GM18858 (cell line): Measurements from ENCODE around the gene HS6ST2.

ENCODE experiments used
- ATAC-seq: cut with Tn5 transposase; IDR thresholded peaks from one replicate; pipeline ENCODE4 v1.9.1; 2021; ENCODE audit not compliant: unreplicated experiment

HS6ST2 gene

GRCh38 chrX:132807411-132808030 is 150.9 kb downstream of the HS6ST2 start:
- ATAC-seq: no peak

DNA sequence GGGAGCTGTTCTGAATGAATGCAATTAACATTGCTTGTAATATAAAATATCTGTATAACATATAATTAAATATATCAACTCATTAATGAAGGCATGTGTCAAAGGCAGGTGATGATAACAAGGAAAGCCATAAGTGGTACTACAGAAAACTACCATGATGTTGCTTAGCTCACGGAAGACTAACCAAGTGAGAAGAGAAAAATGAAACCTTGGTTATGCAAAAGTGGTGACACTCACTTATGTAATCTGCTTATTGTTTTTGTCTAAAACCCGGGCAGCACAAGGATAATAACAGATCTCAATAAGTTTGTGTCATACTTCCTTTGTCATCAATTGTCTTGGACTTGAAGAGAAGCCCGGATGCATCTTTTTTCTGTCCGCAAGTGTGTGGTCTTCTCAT is 156.4 kb downstream of the HS6ST2 start:
- no peak for ATAC-seq

- no peak for ATAC-seq
Measured at GRCh38 chrX:132795181-132795580, 163.2 kb downstream of the HS6ST2 start.

DNA sequence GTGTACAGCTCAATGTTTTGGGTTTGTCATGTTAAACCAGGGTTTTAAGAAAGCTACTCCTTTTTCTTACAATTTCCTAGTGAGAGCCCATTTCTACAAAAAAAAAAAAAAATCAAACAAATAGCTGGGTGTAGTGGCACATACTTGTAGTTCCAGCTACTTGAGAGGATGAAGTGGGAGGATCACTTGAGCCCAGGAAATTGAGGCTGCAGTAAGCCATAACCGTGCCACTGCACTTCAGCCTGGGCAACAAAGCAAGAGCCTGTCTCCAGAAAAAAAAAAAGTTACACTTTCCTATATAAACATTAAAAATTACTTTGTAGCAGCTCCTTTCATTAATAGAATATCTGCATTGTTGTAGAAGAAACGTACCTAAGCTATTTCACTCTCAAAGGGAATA is 166.7 kb downstream of the HS6ST2 start:
- ATAC-seq: no peak

DNA sequence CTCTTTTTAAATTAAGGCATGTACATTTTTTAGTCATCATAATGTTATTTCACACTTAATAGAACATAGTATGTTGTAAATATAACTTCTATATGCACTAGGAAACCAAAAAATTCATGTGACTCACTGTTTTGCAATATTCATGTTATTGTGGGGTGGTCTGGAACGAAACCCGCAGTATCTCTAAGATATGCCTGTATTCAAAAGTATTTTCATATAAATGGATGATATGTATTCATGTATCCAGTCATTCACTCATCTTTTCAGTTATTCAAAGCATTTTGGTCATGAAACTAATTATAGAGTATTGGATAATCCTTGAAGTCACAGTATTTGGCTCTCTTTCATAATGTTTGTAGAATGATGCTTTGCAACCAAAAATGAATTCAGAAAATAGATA is 168.1 kb downstream of the HS6ST2 start:
- no peak for ATAC-seq

- no peak for ATAC-seq
Measured at GRCh38 chrX:132786217-132786616, 172.2 kb downstream of the HS6ST2 start.

DNA sequence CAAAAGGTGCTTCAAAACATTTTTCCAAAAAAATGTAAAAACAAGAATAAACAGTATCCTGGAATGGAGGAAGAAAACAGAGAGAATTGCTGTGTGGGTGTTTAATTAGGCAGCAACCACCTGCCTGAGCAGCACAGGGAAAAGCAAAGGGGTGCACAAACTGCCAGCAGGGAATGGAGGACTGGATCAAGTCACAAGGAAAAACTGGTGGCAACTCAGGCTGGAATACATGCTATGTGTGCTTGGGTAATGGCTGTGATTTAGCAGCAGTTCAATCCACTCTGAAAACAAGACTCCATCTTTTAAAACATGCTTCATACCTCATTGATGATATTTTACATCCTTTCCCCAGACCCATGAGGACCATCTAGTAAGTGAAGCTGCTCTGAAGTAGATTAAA is 179.5 kb downstream of the HS6ST2 start:
- ATAC-seq: no peak

- peak; percentile 62 for ATAC-seq
Measured at GRCh38 chrX:132776486-132777210, 181.8 kb downstream of the HS6ST2 start.

DNA sequence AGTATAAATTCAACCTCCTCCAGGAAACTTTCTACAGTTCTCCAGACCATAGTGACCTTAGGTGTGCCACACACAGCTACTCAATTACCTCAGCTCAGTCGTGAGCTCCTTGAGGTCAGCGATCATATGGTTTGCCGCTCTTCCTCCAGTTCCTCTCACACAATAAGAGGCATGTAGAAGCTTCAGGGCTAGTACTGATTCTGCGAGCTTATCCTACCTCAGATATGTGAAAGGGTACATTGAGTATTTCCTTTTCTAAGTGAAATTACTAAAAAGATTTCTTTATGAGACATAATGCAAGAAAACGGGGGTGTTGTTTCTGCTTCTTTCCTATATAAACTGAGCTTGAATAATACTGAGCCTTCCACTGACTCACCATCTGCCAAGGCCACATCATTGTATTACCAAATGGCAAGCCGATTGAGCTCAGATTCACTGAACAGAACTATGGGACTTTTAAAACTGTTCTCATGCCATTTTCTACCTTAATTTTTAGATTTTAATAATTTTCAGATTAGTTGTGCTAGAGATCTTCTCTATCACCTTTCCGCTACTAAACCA is 183.1 kb downstream of the HS6ST2 start:
- ATAC-seq: no peak

- no peak for ATAC-seq
Measured at GRCh38 chrX:132774010-132774714, 184.3 kb downstream of the HS6ST2 start.

GRCh38 chrX:132769609-132770008 is 188.8 kb downstream of the HS6ST2 start:
- ATAC-seq: no peak

- ATAC-seq: no peak
Measured at GRCh38 chrX:132766452-132766851, 192.0 kb downstream of the HS6ST2 start.

DNA sequence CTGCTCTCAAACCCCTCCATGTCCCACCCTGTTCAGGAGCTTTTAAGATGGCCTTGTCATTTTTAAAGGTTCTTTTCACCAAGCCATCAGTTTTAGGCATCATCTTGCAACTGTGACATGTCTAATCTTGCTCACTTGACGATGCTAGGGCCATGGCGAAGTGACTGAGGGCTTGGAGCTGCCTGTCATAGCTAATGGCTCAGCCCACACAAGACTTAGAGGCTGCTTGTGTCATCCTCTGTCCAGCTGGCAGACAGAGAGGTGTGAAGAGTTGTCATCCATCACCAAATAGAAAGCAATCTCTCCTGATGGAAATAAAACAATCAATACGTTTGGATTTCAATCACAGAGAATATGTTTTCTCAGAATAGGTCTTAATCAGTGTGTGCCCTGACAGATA is 194.9 kb downstream of the HS6ST2 start:
- ATAC-seq: no peak

DNA sequence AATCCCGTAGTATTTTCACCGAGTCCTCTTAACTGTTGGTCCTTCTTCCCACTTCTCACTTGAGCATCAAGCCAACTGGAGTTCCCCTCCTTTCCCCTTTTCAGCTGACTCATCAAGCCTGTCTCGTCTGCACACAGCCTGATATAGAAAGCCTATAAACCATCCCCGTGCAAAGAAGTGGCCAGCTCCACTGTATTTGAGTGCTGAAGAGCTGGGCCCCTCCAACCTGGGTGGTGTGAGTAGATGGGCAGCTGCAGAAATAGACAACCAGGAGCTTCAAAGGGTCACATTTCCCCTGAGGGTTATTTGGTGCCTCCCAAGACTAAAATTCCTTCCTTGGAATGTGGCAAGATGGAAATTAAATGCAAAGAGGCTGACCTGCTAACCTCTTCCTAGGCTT is 199.7 kb downstream of the HS6ST2 start:
- no peak for ATAC-seq

GRCh38 chrX:132757066-132757623 is 201.3 kb downstream of the HS6ST2 start:
- ATAC-seq: no peak

DNA sequence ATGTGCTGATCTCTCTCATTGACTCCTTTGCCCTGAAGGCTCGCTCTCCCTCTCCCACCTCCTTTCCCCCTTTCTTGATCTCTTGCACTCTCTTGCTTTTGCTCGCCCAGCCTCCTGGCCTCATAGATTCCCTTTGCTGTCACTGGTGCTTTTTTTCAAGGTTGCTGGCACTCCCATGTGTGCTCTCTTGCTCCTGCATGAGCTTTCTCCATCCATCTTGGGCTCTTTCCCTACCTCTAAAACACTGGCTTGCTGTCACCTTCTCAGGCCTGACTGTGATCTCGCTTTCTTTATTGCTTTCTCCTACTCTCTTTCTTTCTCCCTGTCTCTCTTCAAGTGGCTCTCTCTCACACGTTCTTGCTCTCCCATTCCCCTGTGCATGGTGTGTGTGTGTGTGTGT is 202.0 kb downstream of the HS6ST2 start:
- ATAC-seq: no peak

DNA sequence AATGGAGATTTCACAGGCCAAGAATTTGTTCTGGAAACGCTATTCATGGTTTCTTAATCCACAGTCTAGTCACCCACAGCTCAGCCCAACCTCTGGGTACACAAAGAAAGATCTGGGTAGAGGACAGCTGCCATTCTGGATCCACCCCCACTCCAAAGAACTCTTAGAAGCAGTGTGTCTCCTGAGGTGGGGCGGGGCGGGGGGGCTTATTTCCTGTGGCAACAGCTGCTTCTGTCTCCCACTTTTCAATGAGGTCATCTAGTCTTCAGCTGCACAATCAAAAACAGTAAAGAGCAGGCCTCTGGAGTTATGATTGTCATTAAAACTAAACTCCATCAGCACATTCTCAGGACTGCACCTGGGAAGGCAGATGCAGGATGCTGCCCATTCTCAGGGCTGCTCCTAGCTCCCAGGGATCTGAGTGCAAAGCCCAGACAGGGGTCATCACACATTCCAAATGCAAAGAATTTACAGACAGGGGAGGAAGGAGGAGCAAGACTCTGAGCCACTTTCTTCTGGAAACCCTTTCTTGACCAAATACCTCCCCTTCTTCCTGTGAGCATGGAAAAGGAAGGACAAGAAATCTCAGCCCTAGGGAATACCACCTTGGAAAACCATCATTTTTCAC is 207.3 kb downstream of the HS6ST2 start:
- ATAC-seq: no peak

DNA sequence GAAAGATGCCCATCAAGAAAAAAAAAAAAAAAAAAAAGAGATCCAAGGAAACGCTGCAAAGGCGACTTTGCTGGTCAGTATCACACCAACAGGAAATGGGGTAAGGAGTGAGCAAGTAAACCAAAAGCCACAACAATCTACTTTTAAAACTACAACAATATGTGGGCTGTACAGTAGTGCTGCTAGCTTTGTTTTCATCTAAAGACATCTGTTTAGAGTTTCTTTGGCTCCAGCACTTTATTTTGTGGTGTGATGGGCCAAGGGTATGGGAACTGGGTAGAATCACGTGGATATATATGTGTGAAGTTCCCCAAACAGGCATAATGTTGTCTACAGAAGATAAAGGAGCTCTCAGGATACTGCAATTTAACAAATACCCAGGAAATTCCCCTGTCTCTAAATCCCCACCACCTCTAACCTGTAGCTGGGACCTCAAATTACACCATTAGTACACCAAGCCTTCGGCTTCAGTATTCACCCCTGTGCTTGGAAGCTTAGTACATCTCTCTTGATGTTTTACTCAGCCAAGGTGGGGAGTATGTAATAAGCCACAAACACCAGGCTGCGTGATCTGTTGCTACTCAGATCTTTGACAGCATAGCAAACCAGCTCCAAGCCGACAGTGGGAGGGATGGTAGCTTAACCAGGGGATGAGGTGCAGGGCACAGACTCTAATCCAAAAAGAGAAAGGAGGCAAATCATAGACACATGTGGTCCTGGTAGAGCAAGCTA is 207.9 kb downstream of the HS6ST2 start:
- no peak for ATAC-seq

DNA sequence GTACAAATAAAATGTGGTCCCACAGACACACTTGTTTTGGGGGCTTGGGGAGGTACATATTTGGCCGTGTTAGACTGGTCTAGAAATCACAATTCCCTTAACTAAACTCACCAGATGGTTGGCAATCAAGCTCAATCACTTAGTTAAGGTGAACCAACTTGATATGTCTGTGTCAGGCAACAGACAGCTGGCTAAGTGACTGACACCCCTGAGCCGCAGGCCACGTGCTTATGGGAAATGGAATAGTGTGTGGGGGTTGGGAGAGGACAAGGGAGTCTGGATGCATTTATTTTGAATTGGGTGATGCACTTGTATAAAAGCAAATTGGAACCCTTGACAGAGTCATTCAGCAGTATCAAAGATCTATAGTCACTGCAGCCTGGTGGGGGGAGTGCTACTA is 209.0 kb downstream of the HS6ST2 start:
- ATAC-seq: no peak

DNA sequence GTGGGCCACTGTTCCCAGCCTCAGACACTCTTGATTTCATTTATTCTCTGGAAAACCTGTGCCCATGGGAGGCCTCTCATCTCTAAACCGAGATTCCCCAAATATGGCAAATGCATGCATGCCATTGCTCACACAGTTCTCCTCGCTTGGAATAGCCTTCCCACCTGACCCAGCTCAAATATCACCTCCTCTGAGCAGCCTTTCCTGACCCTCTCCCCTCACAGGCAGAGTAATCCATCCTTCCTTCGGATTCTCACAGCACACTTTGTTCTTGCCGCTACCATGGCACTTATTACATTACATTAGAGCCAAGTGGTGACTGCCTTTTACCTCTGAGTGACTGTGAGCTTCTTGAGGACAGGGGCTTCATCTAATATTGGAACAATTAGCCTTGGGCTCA is 209.5 kb downstream of the HS6ST2 start:
- ATAC-seq: no peak

- ATAC-seq: no peak
Measured at GRCh38 chrX:132748268-132748667, 210.2 kb downstream of the HS6ST2 start.
